ENCODE measurements around the gene ORC1.

ORC1 gene

DNA sequence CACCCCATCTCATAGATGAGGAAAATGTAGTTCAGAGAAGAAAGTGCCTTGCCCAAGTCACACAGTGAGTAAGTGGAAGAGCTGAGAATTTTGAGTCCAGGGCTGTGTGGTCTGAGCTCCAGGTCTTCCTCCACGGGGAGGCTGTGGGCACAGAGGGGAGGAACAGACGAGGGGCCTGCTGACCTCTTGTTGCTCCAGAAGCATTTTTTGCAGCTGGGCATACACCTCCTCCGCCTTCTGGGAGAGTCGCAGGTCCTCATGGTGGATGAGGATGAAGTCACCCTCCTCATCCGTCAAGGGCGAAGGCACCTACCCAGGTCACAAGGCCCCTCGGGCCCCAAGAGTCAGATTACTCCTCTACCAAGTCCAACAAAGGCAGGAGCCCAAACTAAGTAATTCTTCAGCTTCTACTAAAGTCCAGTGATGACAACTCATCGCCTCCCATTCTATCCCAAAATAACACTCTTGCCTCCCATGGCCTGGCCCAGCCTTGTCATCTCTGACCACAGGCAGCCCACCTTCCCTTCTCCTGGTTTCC, 47.3 kb downstream of the ORC1 start:
- FAIRE-seq (no peak), DNase-seq (ENCODE audit: insufficient read length) (no peak)
- TF ChIP-seq POLR2AphosphoS5 (IDR thresholded peaks at IDR 0.05; ENCODE audit: low read depth, low read length) (no peak), TAF1 (IDR thresholded peaks at IDR 0.05; ENCODE audit: borderline replicate concordance, low read depth, low read length) (no peak), POLR2A (IDR thresholded peaks at IDR 0.05; ENCODE audit: low read depth, low read length) (no peak)

DNA sequence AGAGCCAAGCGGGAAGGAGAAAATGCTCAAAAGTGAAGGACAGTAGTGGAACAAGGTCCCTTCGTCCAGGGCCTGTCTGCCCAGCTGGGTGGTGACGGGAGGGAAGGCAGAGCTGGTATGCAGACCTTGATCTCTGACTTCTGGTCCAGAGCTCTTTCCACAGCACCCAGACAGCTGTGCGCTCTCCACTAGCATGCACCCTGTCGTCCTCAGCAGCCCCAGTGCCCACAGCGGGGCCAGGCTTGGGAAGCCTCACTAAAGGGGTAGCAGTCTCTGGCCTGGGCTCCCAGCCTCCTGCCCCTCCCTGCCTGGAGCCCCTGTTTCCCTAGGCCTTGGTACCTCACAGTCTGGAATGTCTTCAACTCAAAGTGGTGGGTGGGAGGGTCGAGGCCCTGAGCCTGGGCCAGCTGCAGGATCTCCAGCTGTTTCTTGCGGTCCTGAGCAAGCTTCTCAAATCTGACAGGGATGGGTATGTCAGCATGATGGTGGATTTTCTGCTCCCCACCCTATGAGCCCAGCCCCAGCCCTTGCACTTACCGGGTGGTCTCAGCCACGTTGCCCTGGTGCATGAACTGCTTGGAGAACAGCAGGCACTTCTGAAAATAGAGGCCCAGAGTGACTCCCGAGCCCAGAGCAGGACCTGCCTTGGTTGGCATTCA, 48.2 kb downstream of the ORC1 start:
- TF ChIP-seq POLR2AphosphoS5 (IDR thresholded peaks at IDR 0.05; ENCODE audit: low read depth, low read length) (no peak), POLR2A (IDR thresholded peaks at IDR 0.05; ENCODE audit: low read depth, low read length) (no peak), TAF1 (IDR thresholded peaks at IDR 0.05; ENCODE audit: borderline replicate concordance, low read depth, low read length) (no peak)
- FAIRE-seq = no peak
- no peak for DNase-seq (ENCODE audit: insufficient read length)

DNA sequence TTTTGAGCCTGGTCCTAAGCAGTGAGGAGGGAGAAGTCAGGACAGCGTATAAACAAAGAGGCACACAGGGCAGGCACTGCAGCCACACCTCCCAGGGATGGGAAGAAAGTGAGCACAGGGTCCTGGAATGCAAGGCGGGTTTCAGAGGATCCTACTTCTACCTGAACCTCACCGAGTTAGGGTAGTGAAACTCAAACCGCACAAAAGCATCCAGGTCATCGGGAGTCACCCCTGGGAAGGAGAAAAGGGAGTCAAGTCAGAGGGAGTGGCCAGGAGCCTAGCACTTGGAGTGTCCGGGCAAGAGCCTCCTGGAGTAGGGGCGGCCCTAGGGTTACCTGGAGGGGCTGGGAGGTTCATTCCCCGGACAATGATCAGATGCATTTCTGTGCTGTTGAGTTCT, 48.8 kb downstream of the ORC1 start:
- TF ChIP-seq POLR2A (IDR thresholded peaks at IDR 0.05; ENCODE audit: low read depth, low read length) (no peak), POLR2AphosphoS5 (IDR thresholded peaks at IDR 0.05; ENCODE audit: low read depth, low read length) (no peak), TAF1 (IDR thresholded peaks at IDR 0.05; ENCODE audit: borderline replicate concordance, low read depth, low read length) (no peak)
- DNase-seq (ENCODE audit: insufficient read length) (no peak), FAIRE-seq (no peak)

DNA sequence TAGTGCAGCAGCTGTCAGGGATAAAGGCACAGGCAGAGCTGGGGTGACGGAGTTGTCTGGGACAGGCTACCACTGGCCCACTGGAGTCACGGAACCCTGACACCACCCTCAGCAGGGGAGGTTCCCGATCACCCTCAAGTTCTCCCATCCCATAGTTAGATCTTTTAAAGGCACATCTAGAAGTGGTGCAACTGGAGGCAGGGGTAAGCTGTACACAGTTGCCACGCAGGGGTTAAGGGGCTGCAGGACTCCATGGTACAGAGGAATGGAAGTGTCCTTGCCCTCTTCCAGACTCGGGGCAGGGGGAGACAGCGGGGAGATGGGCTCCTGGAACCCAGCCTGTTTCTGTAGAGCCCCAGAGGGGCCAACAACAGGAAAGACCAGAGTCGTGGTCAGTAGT, 51.5 kb downstream of the ORC1 start:
- no peak for TF ChIP-seq TAF1 (IDR thresholded peaks at IDR 0.05; ENCODE audit: borderline replicate concordance, low read depth, low read length)
- no peak for TF ChIP-seq POLR2A (IDR thresholded peaks at IDR 0.05; ENCODE audit: low read depth, low read length)
- TF ChIP-seq POLR2AphosphoS5 (IDR thresholded peaks at IDR 0.05; ENCODE audit: low read depth, low read length) = no peak; the same call in 1 of the 2 replicates
- FAIRE-seq (no peak), DNase-seq (ENCODE audit: insufficient read length) (no peak)

DNA sequence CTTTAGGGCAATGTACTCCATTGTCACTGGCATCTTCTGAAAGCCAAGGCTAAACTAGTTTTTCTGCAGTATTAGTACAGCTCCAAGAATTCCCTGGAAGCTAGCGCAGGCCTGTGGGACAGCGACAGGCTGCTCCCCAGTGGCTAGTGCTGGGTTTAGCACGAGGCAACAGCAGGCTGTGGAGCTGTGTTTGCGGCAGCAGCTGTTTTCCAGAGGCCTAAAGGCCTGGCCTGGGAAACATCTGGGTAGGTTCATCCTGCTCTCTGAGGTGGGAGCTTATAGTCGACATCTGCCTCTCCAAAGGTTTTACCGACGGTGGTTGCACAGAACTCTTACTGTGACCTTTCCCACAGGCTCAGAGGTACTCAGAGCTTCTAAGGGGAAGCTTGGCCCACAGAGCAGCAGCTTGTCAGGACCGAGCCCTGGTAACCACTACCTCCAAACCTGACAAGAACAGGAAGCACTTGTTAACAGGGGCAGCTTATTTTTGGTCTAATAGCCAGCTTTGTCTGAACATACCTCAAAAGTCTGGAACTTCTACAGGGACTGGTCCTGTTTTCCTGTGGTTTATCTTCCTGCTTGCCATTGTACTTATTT, 55.4 kb downstream of the ORC1 start:
- no peak for TF ChIP-seq POLR2A (IDR thresholded peaks at IDR 0.05; ENCODE audit: low read depth, low read length)
- TF ChIP-seq TAF1 (IDR thresholded peaks at IDR 0.05; ENCODE audit: borderline replicate concordance, low read depth, low read length) = no peak
- TF ChIP-seq POLR2AphosphoS5 (IDR thresholded peaks at IDR 0.05; ENCODE audit: low read depth, low read length) = no peak
- FAIRE-seq (no peak), DNase-seq (ENCODE audit: insufficient read length) (no peak)

DNA sequence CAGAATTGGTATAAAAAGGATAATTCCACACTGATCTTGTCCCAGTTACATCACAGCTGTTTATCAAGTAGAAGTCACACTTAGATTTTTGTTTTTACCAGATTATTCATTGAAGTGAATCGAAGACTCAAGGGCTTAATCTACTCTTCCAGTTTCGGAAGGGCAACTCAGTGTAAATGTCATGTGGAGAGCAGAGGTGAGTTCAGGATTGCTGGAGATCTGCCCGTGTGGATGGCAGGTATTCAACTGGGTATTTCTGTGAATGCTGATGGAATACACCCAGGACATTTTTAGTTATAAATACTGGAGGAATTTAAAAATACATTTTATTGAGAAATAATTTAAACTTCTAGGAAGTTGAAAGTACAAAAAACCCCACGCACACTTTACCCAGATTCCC, 57.6 kb downstream of the ORC1 start:
- FAIRE-seq = no peak
- TF ChIP-seq POLR2AphosphoS5 (IDR thresholded peaks at IDR 0.05; ENCODE audit: low read depth, low read length) = no peak
- TF ChIP-seq POLR2A (IDR thresholded peaks at IDR 0.05; ENCODE audit: low read depth, low read length) = no peak
- no peak for TF ChIP-seq TAF1 (IDR thresholded peaks at IDR 0.05; ENCODE audit: borderline replicate concordance, low read depth, low read length)

DNA sequence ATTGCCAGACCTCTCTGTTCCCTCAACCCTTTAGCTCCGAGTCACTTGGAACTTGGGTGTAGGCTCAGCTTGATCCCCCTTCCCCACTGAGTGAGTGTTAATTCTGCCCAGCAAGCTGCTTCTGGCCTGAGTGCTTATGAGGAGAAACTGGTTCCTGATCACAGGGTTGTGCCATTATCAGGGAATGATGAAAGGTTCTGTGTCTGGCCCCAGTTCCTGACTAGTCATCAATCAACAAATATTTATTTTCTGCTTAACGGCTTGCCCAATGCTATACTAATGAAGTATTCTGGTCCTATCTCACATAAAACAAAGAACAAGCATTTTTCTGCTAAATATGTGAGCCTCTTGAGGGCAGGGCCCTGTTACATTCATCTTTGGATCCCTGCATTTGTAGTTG, 59.0 kb downstream of the ORC1 start:
- FAIRE-seq (no peak), DNase-seq (ENCODE audit: insufficient read length) (no peak)
- TF ChIP-seq POLR2A (IDR thresholded peaks at IDR 0.05; ENCODE audit: low read depth, low read length) = no peak
- TF ChIP-seq TAF1 (IDR thresholded peaks at IDR 0.05; ENCODE audit: borderline replicate concordance, low read depth, low read length) = no peak
- TF ChIP-seq POLR2AphosphoS5 (IDR thresholded peaks at IDR 0.05; ENCODE audit: low read depth, low read length) = no peak

More for the DNA sequence above, 57.6 kb downstream of the ORC1 start:
- DNase-seq (ENCODE audit: insufficient read length) = no peak

DNA sequence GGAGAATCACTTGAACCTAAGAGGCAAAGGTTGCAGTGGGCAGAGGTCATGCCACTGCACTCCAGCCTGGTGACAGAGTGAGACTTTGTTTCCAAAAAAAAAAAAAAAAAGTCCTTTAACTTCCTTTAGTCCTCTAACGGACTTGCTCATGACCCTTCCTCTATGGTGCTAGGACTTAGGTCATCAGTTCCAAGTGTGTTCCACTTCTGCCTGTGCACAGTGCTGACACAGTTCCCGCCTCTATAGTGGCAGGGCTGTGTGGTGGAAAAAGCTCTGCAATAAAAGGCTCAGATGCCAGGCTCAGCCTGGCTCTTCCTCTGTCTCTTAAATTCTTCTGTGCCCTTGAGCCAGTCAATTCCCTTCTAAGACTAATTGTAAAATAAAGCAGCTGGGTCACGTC, 60.2 kb downstream of the ORC1 start:
- TF ChIP-seq POLR2A (IDR thresholded peaks at IDR 0.05; ENCODE audit: low read depth, low read length) (no peak), POLR2AphosphoS5 (IDR thresholded peaks at IDR 0.05; ENCODE audit: low read depth, low read length) (no peak), TAF1 (IDR thresholded peaks at IDR 0.05; ENCODE audit: borderline replicate concordance, low read depth, low read length) (no peak)
- DNase-seq (ENCODE audit: insufficient read length) (no peak), FAIRE-seq (no peak)

DNA sequence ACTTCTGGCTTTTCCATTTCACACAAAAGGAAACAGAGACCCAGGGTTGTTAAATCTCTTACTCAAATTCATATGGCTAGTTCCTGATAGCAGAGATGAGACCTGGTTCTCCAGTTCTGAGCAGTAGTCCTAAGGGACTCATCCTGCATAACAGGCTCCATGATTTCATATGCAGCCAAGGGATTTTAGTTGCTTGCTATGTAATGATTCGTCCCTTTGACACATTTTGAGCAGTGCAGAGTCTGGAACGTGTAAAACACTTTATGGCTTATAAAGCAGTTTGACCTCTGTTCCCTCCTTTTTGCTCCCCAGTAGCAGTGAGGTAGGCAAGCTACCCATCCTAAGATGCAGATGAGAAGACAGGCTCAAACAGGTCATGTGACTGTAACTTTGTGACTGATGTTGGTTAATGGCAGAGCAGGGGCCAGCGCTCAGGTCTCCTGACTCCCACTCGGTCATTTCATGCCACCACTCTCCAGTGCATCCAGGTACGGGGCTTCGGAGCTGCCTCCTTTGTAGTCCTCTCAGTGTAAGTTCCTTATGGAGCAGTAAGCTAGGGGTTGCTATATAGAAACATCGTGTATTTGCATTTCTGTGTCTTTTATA, 62.5 kb downstream of the ORC1 start:
- DNase-seq (ENCODE audit: insufficient read length) (no peak), FAIRE-seq (no peak)
- TF ChIP-seq POLR2AphosphoS5 (IDR thresholded peaks at IDR 0.05; ENCODE audit: low read depth, low read length) (no peak), TAF1 (IDR thresholded peaks at IDR 0.05; ENCODE audit: borderline replicate concordance, low read depth, low read length) (no peak), POLR2A (IDR thresholded peaks at IDR 0.05; ENCODE audit: low read depth, low read length) (no peak)

DNA sequence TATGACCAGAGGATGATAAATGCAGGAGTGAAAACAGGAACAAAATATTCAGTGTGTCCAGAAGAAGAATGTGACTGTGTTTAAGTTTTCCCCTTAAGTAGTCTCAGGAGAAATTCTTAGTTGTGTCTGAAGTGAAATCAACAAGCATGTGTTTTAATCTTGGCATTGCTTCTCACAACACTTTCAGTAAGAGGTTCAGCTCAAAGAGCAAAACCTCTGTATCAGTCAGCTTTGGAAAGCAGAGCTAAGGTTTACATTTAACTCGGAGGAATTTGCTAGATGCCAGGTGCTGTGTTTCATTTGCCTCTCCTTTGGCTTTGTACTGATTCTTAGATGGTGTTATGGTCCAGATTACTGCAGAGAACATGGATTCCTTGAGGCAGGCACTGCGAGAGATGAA, 66.8 kb downstream of the ORC1 start:
- TF ChIP-seq POLR2A (IDR thresholded peaks at IDR 0.05; ENCODE audit: low read depth, low read length) (no peak), TAF1 (IDR thresholded peaks at IDR 0.05; ENCODE audit: borderline replicate concordance, low read depth, low read length) (no peak), POLR2AphosphoS5 (IDR thresholded peaks at IDR 0.05; ENCODE audit: low read depth, low read length) (no peak)
- FAIRE-seq (no peak), DNase-seq (ENCODE audit: insufficient read length) (no peak)

DNA sequence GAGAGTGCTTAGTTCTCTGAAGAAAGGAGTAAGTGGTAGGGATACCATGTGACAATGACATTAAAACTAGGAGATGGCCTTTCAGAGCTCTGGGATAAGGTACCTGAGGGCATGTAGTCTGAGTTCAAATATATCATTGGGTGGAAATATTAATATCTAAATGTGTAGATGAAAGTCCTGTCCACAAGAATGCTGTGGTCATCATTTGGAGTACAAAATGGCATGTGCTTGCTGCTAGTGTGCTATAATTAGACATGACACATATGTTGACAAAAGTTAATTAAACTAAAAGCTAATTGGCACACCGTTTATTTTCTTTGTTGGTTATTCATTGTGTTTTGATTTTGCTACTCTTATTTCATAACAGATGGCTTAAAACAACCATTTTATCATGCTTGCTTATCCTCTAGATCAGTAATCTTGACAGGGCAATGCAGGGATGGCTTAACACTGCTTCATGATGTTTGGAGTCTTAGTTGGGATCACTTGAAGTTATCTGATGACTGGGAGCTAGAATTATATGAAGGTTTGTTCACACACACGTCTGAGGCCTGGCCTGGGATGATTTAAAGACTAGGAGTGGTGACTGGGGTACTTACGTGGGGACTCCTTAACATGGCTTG, 69.2 kb downstream of the ORC1 start:
- no peak for DNase-seq (ENCODE audit: insufficient read length)
- no peak for FAIRE-seq
- TF ChIP-seq TAF1 (IDR thresholded peaks at IDR 0.05; ENCODE audit: borderline replicate concordance, low read depth, low read length) (no peak), POLR2A (IDR thresholded peaks at IDR 0.05; ENCODE audit: low read depth, low read length) (no peak), POLR2AphosphoS5 (IDR thresholded peaks at IDR 0.05; ENCODE audit: low read depth, low read length) (no peak)
